ENCODE results near the gene ESPN.

The ESPN gene

GRCh38 chr1:6414881-6415626 lies 9.5 kb upstream of the ESPN start:
- Histone ChIP-seq H3K4me1 (no peaks in the 10 kb centered on the region), H3K4me3 (ENCODE audit: low read depth, low read length) (no peak overlapping the region), H3K9me3 (no peaks in the 10 kb centered on the region), H3K36me3 (no peaks in the 10 kb centered on the region), H3K27me3 (peaks cover 49% of the 10 kb centered on the region)
- DNase-seq: no peak
- TF ChIP-seq, protein P1, sequence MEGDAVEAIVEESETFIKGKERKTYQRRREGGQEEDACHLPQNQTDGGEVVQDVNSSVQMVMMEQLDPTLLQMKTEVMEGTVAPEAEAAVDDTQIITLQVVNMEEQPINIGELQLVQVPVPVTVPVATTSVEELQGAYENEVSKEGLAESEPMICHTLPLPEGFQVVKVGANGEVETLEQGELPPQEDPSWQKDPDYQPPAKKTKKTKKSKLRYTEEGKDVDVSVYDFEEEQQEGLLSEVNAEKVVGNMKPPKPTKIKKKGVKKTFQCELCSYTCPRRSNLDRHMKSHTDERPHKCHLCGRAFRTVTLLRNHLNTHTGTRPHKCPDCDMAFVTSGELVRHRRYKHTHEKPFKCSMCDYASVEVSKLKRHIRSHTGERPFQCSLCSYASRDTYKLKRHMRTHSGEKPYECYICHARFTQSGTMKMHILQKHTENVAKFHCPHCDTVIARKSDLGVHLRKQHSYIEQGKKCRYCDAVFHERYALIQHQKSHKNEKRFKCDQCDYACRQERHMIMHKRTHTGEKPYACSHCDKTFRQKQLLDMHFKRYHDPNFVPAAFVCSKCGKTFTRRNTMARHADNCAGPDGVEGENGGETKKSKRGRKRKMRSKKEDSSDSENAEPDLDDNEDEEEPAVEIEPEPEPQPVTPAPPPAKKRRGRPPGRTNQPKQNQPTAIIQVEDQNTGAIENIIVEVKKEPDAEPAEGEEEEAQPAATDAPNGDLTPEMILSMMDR (IDR thresholded peaks at IDR 0.05; ENCODE audit: low read depth, low read length): no peak

DNA sequence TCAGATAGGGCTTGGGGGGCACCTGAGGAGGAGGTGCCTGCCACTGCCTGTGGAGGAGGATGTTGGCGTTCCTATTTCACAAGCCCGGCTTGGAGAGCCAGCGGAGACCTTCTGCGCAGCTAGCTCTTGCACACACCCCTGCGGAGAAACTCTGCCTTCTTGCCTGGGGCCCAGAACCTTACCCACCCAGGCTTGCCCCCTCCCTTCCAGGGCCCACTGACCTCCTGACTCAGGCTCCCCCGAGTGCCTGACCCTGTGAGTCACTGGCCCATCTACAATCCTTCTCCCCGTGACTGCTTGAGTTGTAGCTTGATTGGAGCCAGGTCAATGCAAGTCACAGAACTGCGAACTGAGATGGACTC lies 8.3 kb upstream of the ESPN start:
- no peak for DNase-seq

DNA sequence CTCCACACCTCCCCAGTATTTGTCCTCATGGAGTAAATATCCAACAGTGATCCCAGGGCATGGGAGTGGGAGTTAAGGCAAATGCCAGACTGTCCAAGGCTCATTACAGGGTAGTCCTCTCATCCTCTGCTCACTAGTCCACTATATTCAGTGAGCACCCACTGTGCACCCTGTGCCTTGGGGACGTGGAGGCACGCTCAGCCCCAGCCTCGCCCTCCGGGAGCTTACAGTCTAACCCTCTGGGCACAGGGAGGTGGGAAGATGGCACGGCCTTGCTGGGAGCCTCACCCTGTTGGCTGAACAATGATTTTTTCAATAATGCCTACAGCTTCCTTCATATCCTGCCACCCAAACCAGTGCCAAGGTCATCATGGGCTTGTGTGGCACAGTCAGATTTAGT lies 7.7 kb upstream of the ESPN start:
- TF ChIP-seq, protein P1 (IDR thresholded peaks at IDR 0.05; ENCODE audit: low read depth, low read length): no peak
- no peaks in the 10 kb centered on the region for H3K4me1 ChIP-seq
- no peaks in the 10 kb centered on the region for H3K36me3 ChIP-seq
- H3K9me3 ChIP-seq: no peaks in the 10 kb centered on the region
- H3K27me3 ChIP-seq: peaks cover 60% of the 10 kb centered on the region
- no peak for DNase-seq
- no peak overlapping the region for H3K4me3 ChIP-seq (ENCODE audit: low read depth, low read length)

More for the DNA sequence above, 8.3 kb upstream of the ESPN start:
- no peaks in the 10 kb centered on the region for H3K36me3 ChIP-seq
- no peaks in the 10 kb centered on the region for H3K9me3 ChIP-seq
- H3K4me3 ChIP-seq (ENCODE audit: low read depth, low read length): no peak overlapping the region
- no peaks in the 10 kb centered on the region for H3K4me1 ChIP-seq
- TF ChIP-seq, protein P1 (IDR thresholded peaks at IDR 0.05; ENCODE audit: low read depth, low read length): no peak
- H3K27me3 ChIP-seq: peaks cover 54% of the 10 kb centered on the region

DNA sequence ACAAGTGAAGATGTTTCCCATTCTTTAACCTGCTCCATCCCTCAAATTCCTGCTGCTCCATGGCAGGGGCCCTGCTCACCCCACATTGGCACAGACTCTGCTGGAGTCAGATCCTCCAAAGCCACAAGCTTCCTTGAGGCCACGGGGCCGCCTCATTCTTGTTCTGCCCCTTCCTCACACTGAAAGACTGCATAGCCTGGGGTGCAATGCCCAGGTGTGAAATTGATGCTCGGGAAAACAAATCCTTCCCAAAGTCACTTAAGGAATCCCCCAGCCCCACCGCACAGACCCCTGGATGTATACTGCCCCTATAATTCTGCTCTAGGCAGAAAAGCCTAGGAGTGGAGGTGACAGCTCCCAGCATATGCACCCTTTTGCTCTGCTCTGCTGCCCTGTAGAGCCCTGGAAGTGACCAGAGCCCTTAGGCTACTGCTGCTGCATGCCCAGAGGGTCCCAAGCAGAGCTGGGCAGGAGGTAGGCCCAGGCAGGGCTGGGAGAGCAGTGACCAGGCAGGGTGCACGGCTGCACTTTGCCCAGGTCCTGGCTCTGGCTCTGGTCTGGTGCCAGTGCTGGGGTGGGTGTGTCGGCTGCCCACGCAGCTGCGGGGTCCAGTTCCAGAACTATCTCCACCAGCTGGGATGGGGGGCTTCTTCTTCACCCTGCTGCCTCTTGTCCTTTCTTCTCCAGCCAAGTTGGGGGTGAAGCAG lies 6.5 kb upstream of the ESPN start:
- H3K9me3 ChIP-seq: no peaks in the 10 kb centered on the region
- no peaks in the 10 kb centered on the region for H3K36me3 ChIP-seq
- no peaks in the 10 kb centered on the region for H3K4me1 ChIP-seq
- peaks cover 65% of the 10 kb centered on the region for H3K27me3 ChIP-seq
- no peak overlapping the region for H3K4me3 ChIP-seq (ENCODE audit: low read depth, low read length)
- TF ChIP-seq, protein P1 (IDR thresholded peaks at IDR 0.05; ENCODE audit: low read depth, low read length): no peak
- no peak for DNase-seq

DNA sequence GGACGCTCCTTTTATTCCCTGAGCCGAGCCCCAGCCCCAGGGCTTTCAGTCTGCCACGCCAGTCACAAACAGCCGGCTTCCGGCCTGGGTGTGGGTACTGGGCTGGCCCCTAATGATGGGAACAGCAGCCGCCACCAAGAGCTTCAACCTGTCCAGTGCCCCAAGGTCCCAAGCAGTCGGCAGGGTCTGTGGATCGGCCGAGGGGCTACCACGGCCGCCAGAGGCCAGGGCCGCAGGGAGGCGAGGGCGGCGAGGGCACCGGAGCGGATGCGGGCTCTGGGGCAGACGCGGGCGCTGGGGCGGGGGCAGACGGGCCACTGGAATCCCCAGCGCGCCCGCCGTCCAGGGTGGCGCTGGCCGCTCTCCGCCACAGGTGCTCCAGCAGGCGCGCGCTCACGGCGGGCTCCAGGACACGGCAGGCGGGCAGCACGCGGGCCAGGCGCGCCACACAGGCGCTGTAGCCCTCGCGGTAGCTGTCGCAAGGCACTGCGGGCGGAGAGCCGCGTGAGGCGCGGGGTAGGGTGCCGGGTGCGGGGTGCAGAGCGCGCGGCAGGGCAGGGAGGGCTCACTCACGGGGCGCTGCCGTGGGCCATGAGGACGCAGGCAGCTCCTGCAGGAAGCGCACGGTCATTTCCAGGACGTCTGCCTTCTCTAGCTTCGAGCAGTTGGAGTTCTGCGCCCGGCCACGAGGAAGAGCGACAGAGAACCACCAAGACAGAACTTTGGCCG lies 5.7 kb upstream of the ESPN start:
- TF ChIP-seq, protein P1 (IDR thresholded peaks at IDR 0.05; ENCODE audit: low read depth, low read length): no peak
- Histone ChIP-seq H3K4me3 (ENCODE audit: low read depth, low read length) (no peak overlapping the region), H3K27me3 (peaks cover 71% of the 10 kb centered on the region), H3K4me1 (no peaks in the 10 kb centered on the region), H3K36me3 (no peaks in the 10 kb centered on the region), H3K9me3 (no peaks in the 10 kb centered on the region)
- DNase-seq: no peak

Data from BE2C (cell line).